GM23248 (cell line): ENCODE results near the gene SUFU. TPM values are rescaled to one million over a fixed set of nuclear protein-coding genes. Genes with fewer than 3 reads are reported as not detected.

Source experiments
- DNase-seq: peaks from one replicate; pipeline ENCODE4 v3.0.0-alpha.2; 2015
- H2AFZ ChIP-seq: fragments of 200-600 bp; sonication (generic); 2 replicates; pipeline ENCODE4 v1.6.1; 2016; ENCODE audit warnings: antibody characterized with exemption
- H3F3A ChIP-seq: fragments of 200-600 bp; sonication (generic); 2 replicates; pipeline ENCODE4 v1.6.1; 2016; ENCODE audit warnings: mild to moderate bottlenecking, antibody characterized with exemption, mixed run types; ENCODE audit not compliant: insufficient read depth
- H3K27ac ChIP-seq: fragments of 200-600 bp; sonication (generic); 2 replicates; pipeline ENCODE4 v1.5.1; 2016; ENCODE audit warnings: mild to moderate bottlenecking
- H3K27me3 ChIP-seq: fragments of 200-600 bp; sonication (generic); replicated peaks from 2 replicates; pipeline ENCODE4 v1.6.1; 2016; ENCODE audit warnings: mild to moderate bottlenecking; ENCODE audit not compliant: insufficient read depth
- H3K36me3 ChIP-seq: fragments of 200-600 bp; sonication (generic); 2 replicates; pipeline ENCODE4 v1.6.1; 2016; ENCODE audit warnings: low read depth, mild to moderate bottlenecking
- H3K4me1 ChIP-seq: fragments of 200-600 bp; sonication (generic); 2 replicates; pipeline ENCODE4 v1.6.1; 2016; ENCODE audit warnings: mild to moderate bottlenecking; ENCODE audit not compliant: insufficient read depth
- H3K4me2 ChIP-seq: fragments of 200-600 bp; sonication (generic); one replicate; pipeline ENCODE4 v1.6.1; 2016; ENCODE audit warnings: mild to moderate bottlenecking; ENCODE audit not compliant: unreplicated experiment
- H3K4me3 ChIP-seq: fragments of 200-600 bp; sonication (generic); 2 replicates; pipeline ENCODE4 v1.5.1; 2016; ENCODE audit warnings: mild to moderate bottlenecking
- H3K79me2 ChIP-seq: fragments of 200-600 bp; sonication (generic); 2 replicates; pipeline ENCODE4 v1.6.1; 2016; ENCODE audit warnings: mild to moderate bottlenecking; ENCODE audit not compliant: insufficient read depth
- H3K9ac ChIP-seq: fragments of 200-600 bp; sonication (generic); 2 replicates; pipeline ENCODE4 v1.6.1; 2016; ENCODE audit warnings: mild to moderate bottlenecking
- H3K9me2 ChIP-seq: fragments of 200-600 bp; sonication (generic); 2 replicates; pipeline ENCODE4 v1.6.1; 2016; ENCODE audit warnings: mixed run types, mild to moderate bottlenecking, moderate library complexity; ENCODE audit not compliant: insufficient read depth
- H3K9me3 ChIP-seq: fragments of 200-600 bp; sonication (generic); one replicate; pipeline ENCODE4 v1.6.1; 2017; ENCODE audit warnings: low read depth
- H4K20me1 ChIP-seq: fragments of 200-600 bp; sonication (generic); 2 replicates; pipeline ENCODE4 v1.6.0; 2016; ENCODE audit not compliant: insufficient read depth
- EZH2 ChIP-seq: fragments of 200-600 bp; sonication (generic); IDR thresholded peaks from 2 replicates; pipeline ENCODE4 v1.6.1; 2018; ENCODE audit warnings: antibody characterized with exemption, mild to moderate bottlenecking; ENCODE audit not compliant: insufficient read depth, poor library complexity, severe bottlenecking
- EZH2phosphoT487 ChIP-seq: fragments of 200-600 bp; sonication (generic); IDR thresholded peaks from 2 replicates; pipeline ENCODE4 v1.6.1; 2018; ENCODE audit warnings: antibody characterized with exemption, moderate library complexity, mild to moderate bottlenecking, low read depth; ENCODE audit not compliant: insufficient read depth
- WGBS, 2 experiments: methylation state at CpG; one replicate each; pipeline ENCODE4 v1.1.6; 2015 to 2017; ENCODE audit warnings: low lambda C conversion rate in 2 of 2, low coverage in 1 of 2; ENCODE audit errors: missing lambda C conversion rate in 2 of 2; 5-methylcytosine and 5-hydroxymethylcytosine counted together
- in situ Hi-C: fragments of 300-500 bp; cut with MboI; formaldehyde crosslinking; loops from 2 replicates; pipeline ENCODE4 v1.15.0; 2020
- polyA plus RNA-seq: library from polyadenylated mRNA; unstranded; fragments of >200 nt; fragmentation: Nextera tagmentation; extraction: Ambion mirVana; gene quantifications from 2 replicates; pipeline ENCODE4 v1.2.1, GENCODE V29; 2016
- total RNA-seq: library from RNA; depleted of rRNA; stranded (reverse); fragments of >200 nt; shearing (Covaris generic); gene quantifications from 2 replicates; pipeline ENCODE4 v1.2.3, GENCODE V29; 2014

The SUFU gene
- total and polyA plus RNA-seq, 2 experiments from 2014 or later = 3.1 to 5.0 TPM

DNA sequence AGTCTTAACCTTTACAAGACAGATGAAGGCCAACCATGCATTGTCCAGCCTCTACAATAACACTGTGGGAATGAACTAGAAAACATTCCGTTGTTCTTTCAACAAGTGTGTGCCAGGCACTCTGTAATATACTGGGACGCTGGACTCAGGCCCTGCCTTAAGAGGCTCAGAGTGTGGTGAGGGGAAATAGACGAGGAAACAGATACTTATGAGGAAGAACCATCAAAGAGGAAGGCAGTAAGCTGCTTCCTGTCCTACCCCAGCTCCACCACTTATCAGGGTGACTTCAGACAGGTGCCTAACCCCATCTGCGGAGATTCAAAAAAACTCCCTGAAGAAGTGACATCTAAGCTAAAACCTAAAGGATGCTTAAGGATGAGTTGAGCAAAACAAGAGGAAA, 131.6 kb downstream of the SUFU start:
- Histone ChIP-seq H3F3A (peaks cover 26% of the 10 kb centered on the region), H3K36me3 (no peaks in the 10 kb centered on the region), H3K4me3 (no peak overlapping the region), H3K9ac (no peak overlapping the region), H3K9me2 (no peaks in the 10 kb centered on the region), H2AFZ (no peak overlapping the region), H3K9me3 (no peaks in the 10 kb centered on the region), H4K20me1 (no peaks in the 10 kb centered on the region), H3K27ac (no peak overlapping the region), H3K4me2 (no peak overlapping the region), H3K4me1 (peaks cover 50% of the 10 kb centered on the region), H3K79me2 (no peaks in the 10 kb centered on the region), H3K27me3 (no peaks in the 10 kb centered on the region)
- in situ Hi-C loops = no loop called here
- DNase-seq = no peak
- WGBS, 2 experiments = 58 to 61% methylated on average over 4 of the region's 4 CpGs
- no peak for TF ChIP-seq EZH2
- TF ChIP-seq EZH2phosphoT487 = no peak

DNA sequence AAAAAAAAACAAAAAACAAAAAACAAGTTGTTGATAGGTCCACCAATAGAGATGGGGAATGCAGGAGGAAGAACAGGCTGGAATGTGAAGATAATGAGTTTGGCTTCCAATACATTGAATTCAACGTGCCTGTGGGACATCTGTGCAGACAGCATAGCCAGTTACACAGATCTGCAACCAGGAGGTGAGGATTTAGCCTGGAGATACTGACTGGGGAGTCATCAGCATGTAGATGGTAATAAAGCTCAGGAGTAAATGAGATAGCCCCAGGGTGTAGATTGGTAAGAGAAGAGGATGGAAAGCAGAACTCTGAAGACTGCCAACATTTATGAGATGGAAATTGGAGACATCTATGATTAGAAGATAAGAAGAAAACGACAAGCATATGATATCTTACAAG, 135.8 kb downstream of the SUFU start:
- no peak overlapping the region for H2AFZ ChIP-seq
- H3K27me3 ChIP-seq = no peaks in the 10 kb centered on the region
- H3K27ac ChIP-seq = no peak overlapping the region
- no peaks in the 10 kb centered on the region for H3K9me3 ChIP-seq
- no peaks in the 10 kb centered on the region for H3K9me2 ChIP-seq
- WGBS, 2 experiments = 19 to 31% methylated on average over 2 of the region's 2 CpGs
- no peaks in the 10 kb centered on the region for H3K36me3 ChIP-seq
- no peak for TF ChIP-seq EZH2
- no peak for TF ChIP-seq EZH2phosphoT487
- no peak for DNase-seq
- peaks cover 6% of the 10 kb centered on the region for H3F3A ChIP-seq
- no peaks in the 10 kb centered on the region for H4K20me1 ChIP-seq
- in situ Hi-C loops = no loop called here
- H3K4me1 ChIP-seq = peaks cover 13% of the 10 kb centered on the region
- no peak overlapping the region for H3K9ac ChIP-seq
- no peak overlapping the region for H3K4me3 ChIP-seq
- H3K4me2 ChIP-seq = no peak overlapping the region
- H3K79me2 ChIP-seq = peaks cover 6% of the 10 kb centered on the region

DNA sequence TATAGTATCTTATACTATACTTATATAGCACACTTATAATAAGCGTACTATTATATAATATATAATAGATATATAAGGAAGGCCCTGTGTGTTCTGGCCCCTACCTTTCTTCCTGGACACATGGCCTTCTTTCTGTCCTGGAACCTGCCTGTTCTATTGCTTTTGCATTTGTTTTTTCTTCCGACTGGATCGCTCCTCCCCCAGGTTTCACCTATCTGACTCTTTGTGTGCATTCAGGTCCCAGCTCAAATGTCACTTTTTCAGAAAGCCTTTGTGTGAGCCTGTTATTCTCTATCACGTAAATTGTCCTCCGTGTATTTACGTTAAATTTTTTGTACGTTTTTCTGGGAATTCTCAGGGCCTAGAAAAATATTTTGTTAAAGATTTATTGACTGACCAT, 137.6 kb downstream of the SUFU start:
- Histone ChIP-seq H3K79me2 (peaks cover 18% of the 10 kb centered on the region), H3K4me2 (peak overlapping the region; percentile 89), H3K9me2 (no peaks in the 10 kb centered on the region), H3K9me3 (no peaks in the 10 kb centered on the region), H4K20me1 (no peaks in the 10 kb centered on the region), H3K4me3 (peak overlapping the region; percentile 88), H3K9ac (peak overlapping the region; percentile 96), H3K27ac (peak overlapping the region; percentile 97), H3K36me3 (no peaks in the 10 kb centered on the region), H3K4me1 (peaks cover 4% of the 10 kb centered on the region; the same call in 1 of the 2 replicates), H2AFZ (peak overlapping the region; percentile 96), H3F3A (peaks cover 10% of the 10 kb centered on the region), H3K27me3 (no peaks in the 10 kb centered on the region)
- in situ Hi-C loops = no loop called here
- TF ChIP-seq EZH2phosphoT487 (no peak), EZH2 (no peak)
- DNase-seq = no peak
- WGBS, 2 experiments = 13 to 17% methylated on average over 7 of the region's 7 CpGs

DNA sequence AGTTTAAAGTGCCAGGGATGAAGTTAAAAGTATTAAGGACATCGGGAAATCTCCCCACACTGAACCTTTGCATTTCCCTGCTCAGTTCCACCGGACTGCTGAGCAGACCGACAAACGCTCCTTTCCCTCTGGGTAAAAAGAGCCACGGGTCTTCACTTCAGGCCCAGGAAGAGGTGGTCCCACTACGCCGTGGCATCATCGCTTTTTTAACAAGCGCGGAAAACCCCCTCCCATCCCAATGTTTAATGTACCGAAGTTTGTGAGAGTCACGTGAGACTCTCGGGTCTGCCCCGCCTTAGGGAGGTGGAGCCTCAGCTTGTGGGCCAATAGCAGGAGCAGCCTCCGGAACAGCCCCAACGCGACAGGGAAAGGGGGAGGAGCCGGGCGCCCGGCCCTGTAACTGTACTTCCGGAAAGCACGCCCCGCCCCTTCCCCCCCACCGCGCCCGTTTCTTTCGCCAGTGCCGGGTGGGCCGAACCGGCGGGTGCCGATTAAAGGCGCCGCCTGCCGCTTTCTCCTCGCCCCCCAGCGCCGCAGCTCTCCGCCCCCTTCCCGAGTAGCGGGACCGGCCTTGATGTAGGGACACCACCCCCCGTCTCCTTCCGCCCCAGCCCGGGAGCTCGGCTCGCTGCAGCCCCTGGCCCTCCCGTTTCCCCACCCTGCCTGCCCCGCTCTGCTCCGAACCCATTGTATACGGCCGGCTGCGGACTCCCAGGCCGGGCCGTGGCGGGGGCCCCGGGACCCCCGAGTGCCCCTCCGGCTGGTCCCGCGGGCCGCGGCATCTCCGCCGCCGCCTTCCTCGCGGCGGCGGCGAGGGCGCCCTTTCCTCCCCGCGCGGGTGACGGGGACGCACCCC, 138.3 kb downstream of the SUFU start:
- Histone ChIP-seq H3K4me1 (peaks cover 9% of the 10 kb centered on the region; the same call in 1 of the 2 replicates), H3K79me2 (peaks cover 25% of the 10 kb centered on the region), H3K4me2 (peak overlapping the region; percentile 89), H3K9me3 (no peaks in the 10 kb centered on the region), H2AFZ (peak overlapping the region; percentile 96), H3K9ac (peak overlapping the region; percentile 96), H3K27ac (peak overlapping the region; percentile 97), H3K36me3 (no peaks in the 10 kb centered on the region), H3K4me3 (peak overlapping the region; percentile 88), H3K9me2 (no peaks in the 10 kb centered on the region), H3F3A (peaks cover 14% of the 10 kb centered on the region), H4K20me1 (no peaks in the 10 kb centered on the region), H3K27me3 (no peaks in the 10 kb centered on the region)
- TF ChIP-seq EZH2phosphoT487 (no peak), EZH2 (no peak)
- 2 to 4% methylated on average over 49 to 76 of the region's 77 CpGs for WGBS, 2 experiments
- in situ Hi-C loops = no loop called here
- peak; percentile 98 for DNase-seq
